WTC11 (cell line): ENCODE measurements around the gene GOSR1. TPM values are rescaled to one million over a fixed set of nuclear protein-coding genes. Genes with fewer than 3 reads are reported as not detected.

Source experiments
- CREM ChIP-seq: sonication (generic); formaldehyde crosslinking; IDR thresholded peaks from 2 replicates; pipeline ENCODE4 v1.8.1; 2022; ENCODE audit warnings: mild to moderate bottlenecking, missing genetic modification reagents, moderate library complexity
- E2F1 ChIP-seq: sonication (generic); formaldehyde crosslinking; IDR thresholded peaks from 2 replicates; pipeline ENCODE4 v1.8.0; 2022; ENCODE audit warnings: mild to moderate bottlenecking, missing genetic modification reagents
- E2F4 ChIP-seq: sonication (generic); formaldehyde crosslinking; IDR thresholded peaks from 2 replicates; pipeline ENCODE4 v1.8.1; 2022; ENCODE audit warnings: low read depth, mild to moderate bottlenecking, moderate library complexity, missing genetic modification reagents, borderline replicate concordance
- ESRRA ChIP-seq: sonication (generic); formaldehyde crosslinking; IDR thresholded peaks from 2 replicates; pipeline ENCODE4 v1.8.1; 2022; ENCODE audit warnings: mild to moderate bottlenecking, missing genetic modification reagents, borderline replicate concordance
- ETV6 ChIP-seq: sonication (generic); formaldehyde crosslinking; IDR thresholded peaks from 2 replicates; pipeline ENCODE4 v1.8.1; 2022; ENCODE audit warnings: mild to moderate bottlenecking, missing genetic modification reagents
- GABPB1 ChIP-seq: sonication (generic); formaldehyde crosslinking; IDR thresholded peaks from 2 replicates; pipeline ENCODE4 v1.8.1; 2023; ENCODE audit warnings: mild to moderate bottlenecking, missing genetic modification reagents
- GRHL2 ChIP-seq: fragments of 250-450 bp; sonication (Bioruptor Pico); IDR thresholded peaks from 2 replicates; pipeline ENCODE4 v1.8.0; 2022; ENCODE audit warnings: mild to moderate bottlenecking, moderate library complexity; ENCODE audit not compliant: insufficient replicate concordance, severe bottlenecking
- IRF1 ChIP-seq: sonication (generic); formaldehyde crosslinking; IDR thresholded peaks from 2 replicates; pipeline ENCODE4 v1.8.0; 2023; ENCODE audit warnings: missing genetic modification reagents
- NR2C2 ChIP-seq: sonication (generic); formaldehyde crosslinking; IDR thresholded peaks from 2 replicates; pipeline ENCODE4 v1.8.0; 2022; ENCODE audit warnings: mild to moderate bottlenecking, missing genetic modification reagents
- NR3C1 ChIP-seq: sonication (generic); formaldehyde crosslinking; conservative IDR thresholded peaks from 2 replicates; pipeline ENCODE4 v1.8.1; 2023; ENCODE audit warnings: low read depth, mild to moderate bottlenecking, missing genetic modification reagents
- PRDM15 ChIP-seq: sonication (generic); formaldehyde crosslinking; IDR thresholded peaks from 2 replicates; pipeline ENCODE4 v1.8.0; 2022; ENCODE audit warnings: missing genetic modification reagents
- PREB ChIP-seq: sonication (generic); formaldehyde crosslinking; IDR thresholded peaks from 2 replicates; pipeline ENCODE4 v1.8.1; 2022; ENCODE audit warnings: mild to moderate bottlenecking, missing genetic modification reagents, moderate library complexity, borderline replicate concordance
- SOX15 ChIP-seq: fragments of 250-450 bp; sonication (Bioruptor Pico); IDR thresholded peaks from 2 replicates; pipeline ENCODE4 v1.9.0; 2021; ENCODE audit warnings: mild to moderate bottlenecking
- TCF7 ChIP-seq: sonication (generic); formaldehyde crosslinking; IDR thresholded peaks from 2 replicates; pipeline ENCODE4 v1.8.0; 2022; ENCODE audit warnings: mild to moderate bottlenecking, low read depth, missing genetic modification reagents, moderate library complexity
- TEAD1 ChIP-seq: sonication (generic); formaldehyde crosslinking; IDR thresholded peaks from 2 replicates; pipeline ENCODE4 v1.8.0; 2022; ENCODE audit warnings: mild to moderate bottlenecking, missing genetic modification reagents
- TEAD4 ChIP-seq: sonication (generic); formaldehyde crosslinking; IDR thresholded peaks from 2 replicates; pipeline ENCODE4 v1.8.0; 2022; ENCODE audit warnings: mild to moderate bottlenecking, missing genetic modification reagents
- USF1 ChIP-seq: sonication (generic); formaldehyde crosslinking; IDR thresholded peaks from 2 replicates; pipeline ENCODE4 v1.8.0; 2022; ENCODE audit warnings: mild to moderate bottlenecking, missing genetic modification reagents
- ZBTB43 ChIP-seq: sonication (generic); formaldehyde crosslinking; IDR thresholded peaks from 2 replicates; pipeline ENCODE4 v1.8.1; 2023; ENCODE audit warnings: mild to moderate bottlenecking, missing genetic modification reagents
- ZNF317 ChIP-seq: sonication (generic); formaldehyde crosslinking; IDR thresholded peaks from 2 replicates; pipeline ENCODE4 v1.8.1; 2023; ENCODE audit warnings: low read depth, mild to moderate bottlenecking, moderate library complexity, missing genetic modification reagents, borderline replicate concordance
- ZNF416 ChIP-seq: fragments of 250-450 bp; sonication (Bioruptor Pico); IDR thresholded peaks from 2 replicates; pipeline ENCODE4 v1.9.0; 2021; ENCODE audit warnings: mild to moderate bottlenecking, inconsistent platforms
- ZNF532 ChIP-seq: fragments of 250-450 bp; sonication (Bioruptor Pico); IDR thresholded peaks from 2 replicates; pipeline ENCODE4 v1.9.0; 2021; ENCODE audit warnings: mild to moderate bottlenecking, borderline replicate concordance
- total RNA-seq: library from RNA; stranded (reverse); gene quantifications from 3 replicates; pipeline ENCODE4 v1.2.3, GENCODE V29; 2021

The GOSR1 gene
- total RNA-seq, 1 experiment from 2014 or later, result 37.4 TPM

- no peak for TF ChIP-seq PRDM15
- no peak for TF ChIP-seq SOX15 (CRISPR knock-in tag)
- 0 out of 2 replicates have a peak, but pooled peaks have one; percentile 35 for TF ChIP-seq ZBTB43 (CRISPR knock-in tag)
- TF ChIP-seq ZNF416 (CRISPR knock-in tag), result no peak
- no peak for TF ChIP-seq GRHL2 (CRISPR knock-in tag)
- TF ChIP-seq PREB, result no peak
- TF ChIP-seq ESRRA, result no peak
- TF ChIP-seq TEAD1 (CRISPR knock-in tag), result peak; percentile 92
- no peak for TF ChIP-seq TEAD4 (CRISPR knock-in tag)
- peak; percentile 82 for TF ChIP-seq ETV6 (CRISPR knock-in tag)
- no peak for TF ChIP-seq E2F1 (CRISPR knock-in tag)
- TF ChIP-seq NR3C1 (CRISPR knock-in tag), result no peak
- TF ChIP-seq IRF1 (CRISPR knock-in tag), result no peak
- TF ChIP-seq TCF7, result no peak
- TF ChIP-seq GABPB1 (CRISPR knock-in tag), result peak; percentile 75; the same call in 1 of the 2 replicates
- no peak for TF ChIP-seq ZNF317 (CRISPR knock-in tag)
- TF ChIP-seq ZNF532 (CRISPR knock-in tag), result no peak
- TF ChIP-seq USF1 (CRISPR knock-in tag), result peak; percentile 54; the same call in 1 of the 2 replicates
- no peak for TF ChIP-seq E2F4 (CRISPR knock-in tag)
- TF ChIP-seq NR2C2 (CRISPR knock-in tag), result no peak
- peak; percentile 86 for TF ChIP-seq CREM (CRISPR knock-in tag)
These were observed at the start of gene GOSR1 (continued) for GRCh38 chr17:30477083-30477773.
